ENCODE results near the gene KEL. TPM values are rescaled to one million over a fixed set of nuclear protein-coding genes. Genes with fewer than 3 reads are reported as not detected.

Gene KEL
- total and polyA plus RNA-seq, 2 of the 4 experiments (the other 2 are of a cell fraction): 0.03 TPM; not detected in 1

GRCh38 chr7:142974626-142975025 lies 12.5 kb upstream of the KEL start:
- Histone ChIP-seq H2BK15ac (ENCODE audit: low read depth, low read length) (no peak overlapping the region), H3K4me2 (ENCODE audit: low read depth, low read length) (no peak overlapping the region), H3K18ac (ENCODE audit: low read depth, low read length) (no peak overlapping the region), H4K5ac (ENCODE audit: low read depth, low read length) (no peak overlapping the region), H3K23ac (ENCODE audit: low read depth, low read length) (no peak overlapping the region), H3K4ac (ENCODE audit: low read depth, low read length) (no peak overlapping the region), H4K8ac (ENCODE audit: low read depth in 2 of 2, low read length in 2 of 2) (no peak overlapping the region), H3K9me3 (ENCODE audit: control insufficient read depth, insufficient read depth, low read length) (peaks cover 4% of the 10 kb centered on the region; the same call in 1 of the 2 replicates), H2BK5ac (ENCODE audit: low read depth, low read length, poor library complexity, severe bottlenecking) (no peak overlapping the region), H3K14ac (replicated peaks; ENCODE audit: low read depth, low read length) (no peak overlapping the region), H3K56ac (ENCODE audit: extremely low read depth, insufficient read depth, low read length) (no peak overlapping the region), H2AFZ (replicated peaks; ENCODE audit: low read length, poor library complexity) (no peak overlapping the region), H2BK120ac (ENCODE audit: low read depth, low read length) (no peak overlapping the region), H3K4me1 (ENCODE audit: control insufficient read depth, insufficient read depth, low read length) (no peaks in the 10 kb centered on the region), H4K91ac (ENCODE audit: insufficient read depth, low read depth, low read length) (no peak overlapping the region), H3K4me3 (ENCODE audit: insufficient read depth, low read depth, low read length) (no peak overlapping the region), H3K9me1 (ENCODE audit: insufficient read depth, low read length) (no peaks in the 10 kb centered on the region), H3K36me3 (ENCODE audit: control insufficient read depth, insufficient read depth, low read length) (no peaks in the 10 kb centered on the region), H4K20me1 (ENCODE audit: insufficient read depth, low read length) (no peaks in the 10 kb centered on the region), H3K9ac (ENCODE audit: low read depth, low read length) (no peak overlapping the region), H2BK20ac (ENCODE audit: low read depth, low read length) (no peak overlapping the region), H3K27ac (ENCODE audit: insufficient read depth, low read length) (no peak overlapping the region), H2AK9ac (replicated peaks; ENCODE audit: low read depth, low read length, poor library complexity) (no peak overlapping the region), H3K79me1 (ENCODE audit: low read depth in 1 of 2, low read length in 2 of 2) (no peaks in the 10 kb centered on the region), H3K27me3 (ENCODE audit: control insufficient read depth, insufficient read depth, low read length) (no peaks in the 10 kb centered on the region), H2AK5ac (ENCODE audit: low read depth, low read length) (no peak overlapping the region)
- no peak for DNase-seq
- dilution Hi-C loops (cut with HindIII; ENCODE audit: low sequenced_read_pairs, unreplicated experiment) (no loop called here), in situ Hi-C loops (cut with MboI; ENCODE audit: low sequenced_read_pairs) (no loop called here), intact Hi-C loops (cut with micrococcal nuclease) (no loop called here)
- ChIA-PET POLR2A (ENCODE audit: unreplicated experiment) (no interaction called here), CTCF (no interaction called here)
- no peak for TF ChIP-seq CEBPB (IDR thresholded peaks at IDR 0.05; ENCODE audit: low read depth, low read length)
- TF ChIP-seq POLR2A (IDR thresholded peaks at IDR 0.05; ENCODE audit: low read depth, low read length): no peak
- no peak for TF ChIP-seq ELK1 (IDR thresholded peaks at IDR 0.05; ENCODE audit: borderline replicate concordance, low read depth, low read length)
- no peak for TF ChIP-seq MXI1 (IDR thresholded peaks at IDR 0.05; ENCODE audit: borderline replicate concordance, low read depth, low read length)
- no peak for TF ChIP-seq BHLHE40 (IDR thresholded peaks at IDR 0.05; ENCODE audit: low read depth, low read length)
- no peak for TF ChIP-seq RCOR1 (IDR thresholded peaks at IDR 0.05; ENCODE audit: insufficient replicate concordance, low read length)
- no peak for TF ChIP-seq MAFK (IDR thresholded peaks at IDR 0.05; ENCODE audit: low read depth, low read length)
- no peak for TF ChIP-seq FOS (IDR thresholded peaks at IDR 0.05; ENCODE audit: low read depth, low read length)
- TF ChIP-seq NFE2L2 (IDR thresholded peaks at IDR 0.05; ENCODE audit: low read depth, low read length): no peak
- TF ChIP-seq, protein P1, sequence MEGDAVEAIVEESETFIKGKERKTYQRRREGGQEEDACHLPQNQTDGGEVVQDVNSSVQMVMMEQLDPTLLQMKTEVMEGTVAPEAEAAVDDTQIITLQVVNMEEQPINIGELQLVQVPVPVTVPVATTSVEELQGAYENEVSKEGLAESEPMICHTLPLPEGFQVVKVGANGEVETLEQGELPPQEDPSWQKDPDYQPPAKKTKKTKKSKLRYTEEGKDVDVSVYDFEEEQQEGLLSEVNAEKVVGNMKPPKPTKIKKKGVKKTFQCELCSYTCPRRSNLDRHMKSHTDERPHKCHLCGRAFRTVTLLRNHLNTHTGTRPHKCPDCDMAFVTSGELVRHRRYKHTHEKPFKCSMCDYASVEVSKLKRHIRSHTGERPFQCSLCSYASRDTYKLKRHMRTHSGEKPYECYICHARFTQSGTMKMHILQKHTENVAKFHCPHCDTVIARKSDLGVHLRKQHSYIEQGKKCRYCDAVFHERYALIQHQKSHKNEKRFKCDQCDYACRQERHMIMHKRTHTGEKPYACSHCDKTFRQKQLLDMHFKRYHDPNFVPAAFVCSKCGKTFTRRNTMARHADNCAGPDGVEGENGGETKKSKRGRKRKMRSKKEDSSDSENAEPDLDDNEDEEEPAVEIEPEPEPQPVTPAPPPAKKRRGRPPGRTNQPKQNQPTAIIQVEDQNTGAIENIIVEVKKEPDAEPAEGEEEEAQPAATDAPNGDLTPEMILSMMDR (conservative IDR thresholded peaks at IDR 0.05; ENCODE audit: low read depth, low read length): no peak
- no peak for TF ChIP-seq RFX5 (IDR thresholded peaks at IDR 0.05; ENCODE audit: low read depth, low read length)
- TF ChIP-seq, protein P2, sequence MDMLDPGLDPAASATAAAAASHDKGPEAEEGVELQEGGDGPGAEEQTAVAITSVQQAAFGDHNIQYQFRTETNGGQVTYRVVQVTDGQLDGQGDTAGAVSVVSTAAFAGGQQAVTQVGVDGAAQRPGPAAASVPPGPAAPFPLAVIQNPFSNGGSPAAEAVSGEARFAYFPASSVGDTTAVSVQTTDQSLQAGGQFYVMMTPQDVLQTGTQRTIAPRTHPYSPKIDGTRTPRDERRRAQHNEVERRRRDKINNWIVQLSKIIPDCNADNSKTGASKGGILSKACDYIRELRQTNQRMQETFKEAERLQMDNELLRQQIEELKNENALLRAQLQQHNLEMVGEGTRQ (IDR thresholded peaks at IDR 0.05; ENCODE audit: low read depth, low read length): no peak
- TF ChIP-seq SMC3 (IDR thresholded peaks at IDR 0.05; ENCODE audit: low read depth, low read length): no peak
- no peak for TF ChIP-seq RAD21 (IDR thresholded peaks at IDR 0.05; ENCODE audit: low read length)
- TF ChIP-seq CHD1 (IDR thresholded peaks at IDR 0.05; ENCODE audit: low read depth, low read length): no peak
- ATAC-seq (ENCODE audit: low read depth): no peak
- BruUV-seq (replicated peaks): no TSS peak
- no CpG with 5 or more reads among the region's 3 CpGs for WGBS, 2 experiments (ENCODE audit: extremely low coverage in 2 of 2, insufficient read length in 1 of 2)
